Mammary epithelial cell (primary cell): Measurements from ENCODE around the gene TGFB3.

Experiments
- CTCF ChIP-seq, 2 donors: IDR thresholded peaks in 1 of 2; conservative IDR thresholded peaks in 1 of 2; 2 replicates each; pipeline ENCODE4 v1.5.1; 2011 to 2012; ENCODE audit warnings: inconsistent platforms in 2 of 2, low read length in 2 of 2, mild to moderate bottlenecking in 2 of 2, control low read depth in 1 of 2, low read depth in 1 of 2; ENCODE audit not compliant: insufficient read depth in 1 of 2; ENCODE audit errors: extremely low read depth in 1 of 2
- EZH2 ChIP-seq: IDR thresholded peaks from 2 replicates; pipeline ENCODE4 v1.6.1; 2012; ENCODE audit warnings: low read length, inconsistent platforms, borderline replicate concordance

GRCh38 chr14:76002383-76002782 is 20.6 kb upstream of the TGFB3 start:
- TF ChIP-seq CTCF (conservative IDR thresholded peaks at IDR 0.05 in 1 of 2, IDR thresholded peaks at IDR 0.05 in 1 of 2; ENCODE audit: extremely low read depth in 1 of 2, insufficient read depth in 1 of 2, low read depth in 1 of 2, low read length in 2 of 2) = no peak
- TF ChIP-seq EZH2 = no peak
